ENCODE results near the gene MSRB3. TPM values are rescaled to one million over a fixed set of nuclear protein-coding genes. Genes with fewer than 3 reads are reported as not detected.

The MSRB3 gene
- total RNA-seq, 1 donor from 2014 or later, result 47.3 TPM

DNA sequence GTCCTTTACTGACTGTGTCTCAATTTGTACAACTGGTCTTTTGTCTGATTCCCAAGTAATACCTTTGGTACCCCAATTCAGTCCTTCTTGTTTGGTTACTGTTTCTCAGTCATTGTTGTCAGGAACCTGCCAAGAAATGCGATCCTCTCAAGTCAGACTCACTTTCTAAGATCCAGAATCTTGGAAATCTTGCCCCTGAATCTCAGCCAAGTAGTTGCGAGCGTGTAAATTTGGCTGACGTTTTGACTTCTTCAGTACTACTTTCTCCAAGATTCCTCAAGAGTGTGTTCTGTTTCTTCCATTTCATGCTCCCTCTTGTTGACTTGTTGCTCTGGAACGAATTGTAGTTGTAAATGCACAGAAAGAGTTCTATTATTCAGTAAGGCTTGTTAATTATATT is 114.0 kb downstream of the MSRB3 start:
- ATAC-seq (no peak), DNase-seq (no peak)
- H3K9me3 ChIP-seq, result peaks cover 14% of the 10 kb centered on the region
- no peaks in the 10 kb centered on the region for H3K36me3 ChIP-seq
- intact Hi-C loops (cut with DNase I), result no loop called here
- H3K4me1 ChIP-seq, result no peaks in the 10 kb centered on the region
- no peak overlapping the region for H3K4me3 ChIP-seq
- TF ChIP-seq, protein P1, sequence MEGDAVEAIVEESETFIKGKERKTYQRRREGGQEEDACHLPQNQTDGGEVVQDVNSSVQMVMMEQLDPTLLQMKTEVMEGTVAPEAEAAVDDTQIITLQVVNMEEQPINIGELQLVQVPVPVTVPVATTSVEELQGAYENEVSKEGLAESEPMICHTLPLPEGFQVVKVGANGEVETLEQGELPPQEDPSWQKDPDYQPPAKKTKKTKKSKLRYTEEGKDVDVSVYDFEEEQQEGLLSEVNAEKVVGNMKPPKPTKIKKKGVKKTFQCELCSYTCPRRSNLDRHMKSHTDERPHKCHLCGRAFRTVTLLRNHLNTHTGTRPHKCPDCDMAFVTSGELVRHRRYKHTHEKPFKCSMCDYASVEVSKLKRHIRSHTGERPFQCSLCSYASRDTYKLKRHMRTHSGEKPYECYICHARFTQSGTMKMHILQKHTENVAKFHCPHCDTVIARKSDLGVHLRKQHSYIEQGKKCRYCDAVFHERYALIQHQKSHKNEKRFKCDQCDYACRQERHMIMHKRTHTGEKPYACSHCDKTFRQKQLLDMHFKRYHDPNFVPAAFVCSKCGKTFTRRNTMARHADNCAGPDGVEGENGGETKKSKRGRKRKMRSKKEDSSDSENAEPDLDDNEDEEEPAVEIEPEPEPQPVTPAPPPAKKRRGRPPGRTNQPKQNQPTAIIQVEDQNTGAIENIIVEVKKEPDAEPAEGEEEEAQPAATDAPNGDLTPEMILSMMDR (IDR thresholded peaks at IDR 0.05), result no peak
- no peaks in the 10 kb centered on the region for H3K27me3 ChIP-seq (ENCODE audit: low read depth)
- H3K27ac ChIP-seq, result no peak overlapping the region

DNA sequence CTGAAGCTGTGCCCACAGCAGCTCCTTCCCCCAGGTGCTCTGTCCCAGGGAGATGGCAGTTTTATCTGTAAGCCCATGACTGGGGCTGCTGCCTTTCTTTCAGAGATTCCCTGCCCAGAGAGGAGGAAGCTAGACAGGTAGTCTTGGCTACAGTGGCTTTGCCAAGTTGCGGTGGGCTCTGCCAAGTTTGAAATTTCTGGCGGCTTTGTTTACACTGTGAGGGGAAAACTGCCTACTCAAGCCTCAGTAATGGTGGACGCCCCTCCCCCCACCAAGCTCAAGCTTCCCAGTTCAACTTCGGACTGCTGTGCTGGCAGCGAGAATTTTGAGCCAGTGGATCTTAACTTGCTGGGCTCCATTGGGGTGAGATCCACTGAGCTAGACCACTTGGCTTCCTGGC is 124.7 kb downstream of the MSRB3 start:
- H3K4me1 ChIP-seq, result no peaks in the 10 kb centered on the region
- no peak overlapping the region for H3K27ac ChIP-seq
- H3K4me3 ChIP-seq, result no peak overlapping the region
- H3K27me3 ChIP-seq (ENCODE audit: low read depth), result no peaks in the 10 kb centered on the region
- intact Hi-C loops (cut with DNase I), result no loop called here
- DNase-seq (no peak), ATAC-seq (no peak)
- TF ChIP-seq, protein P1 (IDR thresholded peaks at IDR 0.05), result no peak
- H3K9me3 ChIP-seq, result no peaks in the 10 kb centered on the region
- no peaks in the 10 kb centered on the region for H3K36me3 ChIP-seq

DNA sequence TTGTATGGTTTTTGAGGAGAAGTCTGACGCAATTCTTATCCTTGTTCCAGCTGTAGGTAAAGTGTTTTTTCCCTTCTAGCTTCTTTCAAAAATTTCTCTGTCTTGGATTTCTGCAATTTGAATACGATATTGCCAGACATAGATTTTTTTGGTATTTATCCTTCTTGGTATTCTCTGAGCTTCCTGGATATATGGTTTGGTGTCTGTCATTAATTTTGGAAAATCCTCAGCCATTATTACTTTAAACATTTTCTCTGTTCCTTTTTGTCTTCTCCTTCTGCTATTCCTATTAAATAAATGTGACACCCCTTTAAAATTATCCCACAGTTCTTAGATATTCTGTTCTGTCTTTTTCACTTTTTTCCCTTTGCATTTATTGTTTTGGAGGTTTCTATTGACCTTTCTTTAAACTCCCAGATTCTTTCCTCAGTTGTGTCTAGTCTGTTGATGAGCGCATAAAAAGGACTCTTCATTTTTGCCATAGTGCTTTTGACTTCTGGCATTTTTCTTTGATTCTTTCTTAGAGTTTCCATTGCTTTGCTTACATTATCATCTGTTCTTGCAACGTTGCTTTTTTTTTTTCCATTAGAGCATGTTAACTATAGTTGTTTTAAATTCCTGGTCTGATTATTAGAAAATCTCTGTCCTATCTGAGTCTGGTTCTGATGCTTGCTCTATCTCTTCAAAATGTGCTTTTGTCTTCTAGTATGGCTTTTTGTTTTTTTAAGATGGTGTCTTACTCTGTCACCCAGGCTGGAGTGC is 129.1 kb downstream of the MSRB3 start:
- intact Hi-C loops (cut with DNase I), result no loop called here
- Histone ChIP-seq H3K4me3 (no peak overlapping the region), H3K27me3 (ENCODE audit: low read depth) (no peaks in the 10 kb centered on the region), H3K4me1 (no peaks in the 10 kb centered on the region), H3K9me3 (no peaks in the 10 kb centered on the region), H3K27ac (no peak overlapping the region), H3K36me3 (no peaks in the 10 kb centered on the region)
- TF ChIP-seq, protein P1 (IDR thresholded peaks at IDR 0.05), result no peak
- no peak for DNase-seq
- ATAC-seq, result no peak

DNA sequence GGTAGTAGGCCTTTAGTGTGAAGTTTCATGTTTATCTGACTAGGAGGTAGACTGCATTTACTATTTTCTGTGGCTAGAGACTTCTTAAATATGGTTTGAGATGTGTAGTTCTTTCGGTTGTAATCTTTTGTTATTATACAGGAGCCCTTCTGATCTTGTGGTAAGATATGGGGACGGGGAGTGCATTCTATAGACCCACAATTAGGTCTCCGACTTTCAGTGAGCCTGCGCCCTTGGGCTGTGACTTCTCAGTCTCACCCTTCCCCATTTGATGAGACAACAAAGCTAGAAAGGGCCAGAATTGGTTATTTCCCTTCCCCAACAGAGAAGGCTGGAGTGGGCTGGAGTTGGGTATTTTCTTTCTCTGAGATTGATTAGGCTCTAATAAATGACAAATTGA is 130.0 kb downstream of the MSRB3 start:
- Histone ChIP-seq H3K9me3 (no peaks in the 10 kb centered on the region), H3K36me3 (no peaks in the 10 kb centered on the region), H3K27me3 (ENCODE audit: low read depth) (no peaks in the 10 kb centered on the region), H3K27ac (no peak overlapping the region), H3K4me3 (no peak overlapping the region), H3K4me1 (no peaks in the 10 kb centered on the region)
- ATAC-seq (no peak), DNase-seq (no peak)
- TF ChIP-seq, protein P1 (IDR thresholded peaks at IDR 0.05), result no peak
- intact Hi-C loops (cut with DNase I), result no loop called here

DNA sequence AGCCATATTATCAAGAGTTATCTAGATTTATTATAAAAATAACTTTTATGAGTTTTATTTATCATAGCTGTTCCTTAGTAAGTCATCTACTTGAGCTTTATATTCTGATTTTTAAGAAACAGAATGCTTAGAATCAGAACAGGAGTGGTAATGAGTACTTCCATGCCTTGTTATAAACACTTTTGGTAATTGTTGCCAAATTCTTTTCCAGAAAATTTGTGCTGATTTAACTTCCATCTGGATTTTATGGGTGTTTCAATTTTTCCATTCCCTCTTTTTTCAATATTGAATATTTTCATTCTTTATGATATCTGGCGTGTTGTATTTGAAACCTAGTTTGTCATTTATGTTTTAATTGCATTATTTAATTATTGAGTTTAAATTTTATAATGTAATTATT is 131.2 kb downstream of the MSRB3 start:
- Histone ChIP-seq H3K36me3 (no peaks in the 10 kb centered on the region), H3K27me3 (ENCODE audit: low read depth) (no peaks in the 10 kb centered on the region), H3K4me1 (no peaks in the 10 kb centered on the region), H3K4me3 (no peak overlapping the region), H3K9me3 (no peaks in the 10 kb centered on the region), H3K27ac (no peak overlapping the region)
- intact Hi-C loops (cut with DNase I), result no loop called here
- ATAC-seq, result no peak
- TF ChIP-seq, protein P1 (IDR thresholded peaks at IDR 0.05), result no peak
- no peak for DNase-seq

All from lower lobe of right lung (tissue), 2 donors.